ENCODE measurements around the gene RBM47.
"Not testable (repeated sequence)": the region's sequence is repeated elsewhere in the genome, so short reads cannot be mapped to it uniquely, and the experiment has no call there.

RBM47 gene

DNA sequence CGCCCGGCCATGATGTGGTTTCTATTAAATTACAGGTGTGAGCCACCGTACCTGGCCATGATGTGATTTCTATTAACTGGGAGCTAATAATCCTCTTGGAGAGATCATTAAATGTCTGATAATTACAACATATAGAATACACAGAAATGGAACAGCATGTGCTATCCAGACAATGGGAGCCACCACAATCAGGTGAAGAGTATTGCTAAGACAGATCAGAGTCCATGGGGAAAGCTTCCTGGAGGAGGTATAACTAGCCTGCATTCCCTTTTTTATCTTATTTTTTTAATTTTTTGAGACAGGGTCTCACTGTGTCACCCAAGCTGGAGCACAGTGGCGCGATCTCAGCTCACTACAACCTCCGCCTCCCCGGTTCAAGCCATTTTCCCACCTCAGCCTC lies 147.7 kb downstream of the RBM47 start:
- no peak for DNase-seq

DNA sequence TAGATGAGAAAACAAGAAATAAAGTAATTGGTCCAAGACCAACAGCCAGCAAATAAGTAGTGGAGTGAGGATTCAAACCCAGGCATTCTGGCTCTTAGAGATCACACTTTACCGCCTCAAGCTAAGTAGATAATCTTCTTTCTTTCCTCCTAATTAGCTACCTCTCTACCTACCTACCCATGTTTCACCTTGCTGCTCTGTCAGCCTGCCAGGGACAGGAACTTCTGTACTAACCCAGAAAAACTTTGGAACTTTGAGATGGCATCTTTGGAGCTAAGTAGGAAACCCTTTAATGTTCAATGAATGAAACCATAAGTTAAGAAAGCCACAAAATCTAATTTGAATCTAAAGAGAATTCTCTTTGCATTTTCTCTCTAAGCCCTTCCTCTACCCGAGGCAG lies 149.4 kb downstream of the RBM47 start:
- no peak for DNase-seq

DNA sequence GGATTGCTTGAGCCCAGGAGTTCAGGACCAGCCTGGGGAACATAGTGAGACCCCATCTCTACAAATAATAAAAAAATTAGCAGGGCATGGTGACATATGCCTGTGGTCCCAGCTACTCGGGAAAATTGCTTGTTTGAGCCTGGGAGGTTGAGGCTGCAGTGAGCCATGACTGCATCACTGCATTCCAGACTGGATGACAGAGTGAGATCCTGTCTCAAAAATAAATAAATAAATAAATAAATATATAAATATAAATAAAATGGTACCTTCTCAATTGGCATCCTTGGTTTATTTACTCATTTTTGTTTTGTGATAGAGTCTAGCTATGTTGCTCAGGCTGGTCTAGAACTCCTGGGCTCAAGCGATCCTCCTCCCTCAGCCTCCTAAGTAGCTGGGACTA lies 150.3 kb downstream of the RBM47 start:
- DNase-seq = no peak

DNA sequence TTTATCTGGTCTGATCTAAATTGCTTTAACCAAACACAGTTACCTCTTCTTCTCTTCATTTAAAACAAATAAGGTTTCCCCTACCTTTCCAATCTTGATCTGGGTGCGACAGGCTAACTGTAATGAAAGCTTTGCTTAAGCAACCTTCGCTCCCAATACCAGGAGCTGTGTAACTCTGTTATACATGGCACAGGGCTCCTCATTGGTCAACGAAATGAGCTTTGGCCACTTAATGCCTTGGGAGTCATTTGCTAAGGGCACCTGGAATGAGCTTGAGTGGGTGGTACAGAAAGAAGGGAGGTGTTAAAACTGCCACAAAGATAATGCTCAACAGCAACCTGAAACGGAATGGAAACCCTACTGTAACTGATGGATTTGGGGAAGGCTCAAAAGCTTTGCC lies 154.1 kb downstream of the RBM47 start:
- DNase-seq = no peak

DNA sequence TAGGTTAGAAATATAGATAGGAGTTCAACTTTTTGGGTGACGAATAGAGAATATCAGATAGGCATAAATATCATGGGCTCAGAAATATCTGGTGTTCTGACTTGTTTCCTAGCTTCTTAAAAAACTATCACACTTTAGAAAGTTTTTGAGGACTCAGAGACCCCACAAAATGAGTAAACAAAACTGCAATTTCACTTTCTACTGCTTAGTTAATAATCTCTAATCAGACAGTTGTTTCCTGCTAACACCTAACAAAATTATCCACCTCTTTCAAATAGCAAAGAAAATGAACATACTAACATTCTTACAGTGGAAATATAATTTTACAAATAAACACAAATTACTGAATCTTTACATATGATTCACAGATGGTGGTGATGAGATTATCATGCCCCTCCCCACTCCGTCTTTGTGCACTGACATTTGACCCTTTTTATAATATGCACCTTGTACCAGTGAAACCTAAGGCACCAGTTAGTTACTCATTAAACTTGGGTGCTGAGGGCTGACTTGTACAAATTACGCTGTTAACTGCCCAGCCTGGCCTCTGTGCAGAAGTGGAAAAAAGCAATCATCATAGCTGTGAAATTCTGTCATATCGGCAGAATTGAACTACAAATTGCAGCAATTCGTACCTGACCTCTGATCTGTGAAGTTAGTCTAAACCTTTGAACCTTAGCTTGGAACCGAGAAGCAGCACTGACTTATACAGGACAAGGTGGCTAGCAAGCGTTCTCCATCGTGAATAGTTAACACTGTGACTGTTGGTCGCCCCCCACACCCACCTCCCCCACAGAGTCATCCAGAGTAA lies 155.9 kb downstream of the RBM47 start:
- DNase-seq = no peak

DNA sequence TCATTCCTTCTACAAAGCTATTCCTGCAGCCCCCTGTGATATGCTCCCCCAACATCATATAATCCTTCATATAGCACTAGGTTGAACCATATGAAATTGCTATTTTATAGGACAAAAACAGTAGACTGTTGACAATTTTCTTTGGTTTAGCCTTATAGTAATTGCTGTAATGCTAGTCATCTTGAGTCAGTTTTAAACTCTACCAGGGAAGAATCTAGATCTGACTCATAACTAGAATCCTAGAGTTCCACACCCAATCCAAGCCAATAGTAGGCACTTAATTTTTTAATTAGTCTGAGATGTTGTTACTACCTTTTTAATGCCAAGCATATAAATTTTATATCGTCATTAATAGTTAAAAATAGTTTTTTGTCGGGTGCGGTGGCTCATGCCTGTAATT lies 157.7 kb downstream of the RBM47 start:
- no peak for DNase-seq

DNA sequence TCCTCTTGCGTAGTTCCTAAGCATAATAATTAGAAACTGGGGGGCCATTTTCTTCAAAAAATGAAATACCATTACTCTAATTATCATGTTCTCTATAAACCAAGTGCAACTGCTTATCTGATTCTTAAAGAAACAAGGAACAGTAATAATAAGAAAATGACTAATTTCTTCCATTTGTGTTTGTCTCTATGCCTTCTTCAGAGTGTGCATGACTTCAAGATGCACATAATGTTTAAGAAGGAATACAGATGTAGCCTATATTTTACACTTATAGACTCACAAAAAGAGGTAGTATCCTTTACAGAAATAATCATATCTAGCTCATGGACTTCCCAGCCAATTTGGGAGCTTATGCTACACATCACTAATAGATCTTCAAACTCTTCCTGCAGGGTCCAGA lies 162.9 kb downstream of the RBM47 start:
- no peak for DNase-seq

DNA sequence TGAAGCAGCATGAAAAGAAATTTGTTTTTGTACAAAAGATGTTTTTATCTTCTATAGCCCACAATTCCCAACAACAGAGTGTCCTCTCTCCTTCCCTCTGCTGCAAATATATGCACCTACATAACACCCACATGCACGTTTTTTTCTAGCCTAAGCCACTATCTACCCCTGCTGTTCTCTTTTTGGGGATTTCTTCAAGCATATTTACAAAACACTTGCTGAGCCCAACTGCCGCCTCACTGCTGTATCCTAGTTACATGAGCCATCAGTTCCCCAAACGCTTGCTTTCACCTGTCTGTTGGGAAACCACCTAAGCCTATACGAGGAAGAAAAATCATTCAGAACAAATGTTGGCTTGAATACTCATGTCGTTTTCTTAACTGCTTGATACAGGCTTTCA lies 167.3 kb downstream of the RBM47 start:
- DNase-seq = no peak

DNA sequence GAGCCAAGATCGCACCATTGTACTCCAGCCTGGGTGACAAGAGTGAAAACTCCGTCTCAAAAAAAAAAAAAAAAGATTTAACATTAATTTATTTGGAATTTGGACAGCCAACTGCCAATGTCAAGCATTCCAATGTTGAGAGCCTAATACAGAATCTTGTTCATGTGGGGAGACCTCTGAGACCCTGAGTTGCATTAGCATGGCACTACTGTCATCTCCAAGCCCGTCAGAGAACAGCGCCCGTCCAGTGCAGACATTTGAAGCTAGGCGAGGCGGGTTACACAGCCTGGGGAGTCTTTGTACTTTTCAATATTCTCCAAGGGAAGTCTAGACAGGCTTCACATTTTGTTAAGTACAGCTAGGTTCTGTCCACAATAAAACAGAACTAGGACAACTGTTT lies 167.8 kb downstream of the RBM47 start:
- no peak for DNase-seq

DNA sequence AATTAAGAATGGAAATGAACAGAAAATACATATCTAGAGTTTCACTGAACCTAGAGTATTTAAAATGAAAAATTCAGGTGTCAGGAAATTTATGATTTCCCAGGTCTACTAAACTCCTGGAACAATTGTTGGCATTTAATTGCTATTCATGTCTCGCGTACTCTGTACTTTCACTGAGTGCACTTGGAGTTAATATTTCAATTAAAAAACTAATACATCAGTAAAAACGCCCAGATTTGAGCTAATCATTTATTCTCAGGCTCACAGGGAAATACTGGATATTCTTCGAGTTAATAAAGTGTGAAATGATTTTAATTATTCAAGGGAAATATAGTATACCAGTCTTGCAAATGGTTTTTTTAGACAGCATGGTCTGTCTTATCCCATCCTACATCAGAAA lies 168.6 kb downstream of the RBM47 start:
- DNase-seq = no peak

DNA sequence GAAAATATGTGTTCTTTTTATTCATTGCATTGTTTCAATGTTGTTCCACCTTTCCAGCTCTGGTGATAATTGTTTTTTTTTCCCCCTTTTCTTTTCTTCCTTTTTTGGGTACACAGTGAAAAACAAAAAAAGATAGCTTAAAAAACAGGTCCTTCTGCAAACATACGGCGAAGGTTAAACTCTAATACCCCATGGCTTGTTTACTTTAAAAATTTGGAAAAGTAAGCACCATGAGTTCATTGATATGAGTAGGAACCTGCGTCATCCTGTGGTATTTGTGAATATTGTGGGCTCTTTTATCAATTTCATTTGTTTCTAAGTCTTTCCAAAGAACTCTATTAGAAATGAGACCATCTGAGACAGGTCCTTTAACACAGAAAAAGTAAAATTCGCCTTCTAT lies 171.0 kb downstream of the RBM47 start:
- no peak for DNase-seq

DNA sequence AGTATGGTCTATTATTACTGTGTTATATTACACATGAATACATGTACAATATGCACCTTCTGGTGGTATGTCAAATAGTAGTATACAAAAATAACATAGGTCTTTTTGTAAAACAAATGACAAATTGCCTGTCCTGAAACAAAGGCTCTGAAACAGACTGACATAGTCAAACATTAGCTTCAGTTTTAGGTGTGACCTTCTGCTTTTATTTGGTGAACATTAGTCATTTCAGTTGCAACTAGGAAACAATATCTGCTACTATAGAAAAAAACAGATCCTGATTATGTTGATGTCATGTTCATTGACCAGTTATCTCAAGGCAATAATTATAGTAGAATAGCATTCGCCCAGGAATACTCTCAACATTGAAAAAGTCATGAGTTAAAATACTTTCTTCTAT lies 171.6 kb downstream of the RBM47 start:
- DNase-seq = no peak

DNA sequence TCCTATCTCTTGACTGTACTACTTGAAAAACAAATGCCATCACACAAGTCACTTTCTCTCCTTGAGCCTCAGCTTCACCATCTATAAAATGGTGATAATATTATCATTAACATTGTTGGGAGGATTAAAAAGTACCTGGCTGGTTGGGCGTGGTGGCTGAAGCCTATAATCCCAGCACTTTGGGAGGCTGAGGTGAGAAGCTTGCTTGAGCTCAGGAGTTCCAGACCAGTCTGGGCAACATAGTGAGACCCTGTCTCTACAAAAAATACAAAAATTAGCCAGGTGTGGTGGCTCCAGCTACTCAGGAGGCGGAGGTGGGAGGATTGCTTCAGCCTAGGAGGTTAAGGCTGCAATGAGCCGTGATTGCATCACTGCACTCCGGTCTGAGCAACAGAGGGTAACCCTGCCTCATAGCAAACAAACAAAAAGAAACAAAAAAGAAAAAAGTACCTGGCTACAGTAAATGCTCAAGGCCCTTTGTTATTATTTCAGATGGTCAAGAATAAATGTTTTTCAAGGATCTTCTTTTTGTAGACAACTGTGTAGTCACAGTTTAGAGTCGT lies 174.2 kb downstream of the RBM47 start:
- no peak for DNase-seq

DNA sequence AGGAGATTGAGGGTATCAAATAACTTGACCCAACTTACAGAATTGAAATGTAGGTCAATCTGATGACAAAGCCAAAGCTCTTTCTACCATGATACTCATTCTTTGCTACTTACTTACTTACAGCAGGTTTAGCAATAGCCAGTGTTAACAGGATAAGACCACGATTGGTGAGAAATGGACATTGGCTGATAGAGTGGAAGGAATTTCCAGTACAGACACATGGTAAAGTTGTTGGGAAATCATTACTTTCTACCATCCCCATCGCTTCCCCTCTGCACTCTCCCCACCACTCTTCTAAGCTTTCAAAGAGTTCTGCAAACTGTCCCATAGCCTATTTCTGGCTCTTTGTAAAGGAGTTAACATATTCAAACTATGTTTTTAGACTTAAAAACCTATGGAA lies 174.8 kb downstream of the RBM47 start:
- no peak for DNase-seq

DNA sequence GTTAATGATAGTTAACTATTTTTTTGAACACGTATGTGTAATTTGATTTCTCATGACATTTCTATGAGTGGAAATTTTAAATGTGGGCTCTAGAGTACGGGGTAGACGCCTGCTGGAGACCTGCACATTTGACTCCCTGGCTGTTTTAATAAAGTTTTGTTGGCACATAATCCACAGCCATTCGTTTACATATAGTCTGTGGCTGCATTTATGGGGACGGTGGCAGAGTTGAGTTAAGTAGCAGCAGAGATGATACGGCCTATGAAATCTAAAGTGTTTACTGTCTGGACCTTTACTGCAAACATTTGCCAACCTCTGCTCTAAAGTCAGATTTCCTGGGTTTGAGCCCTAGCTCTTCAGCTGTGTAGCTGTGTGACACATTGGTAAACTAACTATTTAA lies 175.8 kb downstream of the RBM47 start:
- DNase-seq = no peak

DNA sequence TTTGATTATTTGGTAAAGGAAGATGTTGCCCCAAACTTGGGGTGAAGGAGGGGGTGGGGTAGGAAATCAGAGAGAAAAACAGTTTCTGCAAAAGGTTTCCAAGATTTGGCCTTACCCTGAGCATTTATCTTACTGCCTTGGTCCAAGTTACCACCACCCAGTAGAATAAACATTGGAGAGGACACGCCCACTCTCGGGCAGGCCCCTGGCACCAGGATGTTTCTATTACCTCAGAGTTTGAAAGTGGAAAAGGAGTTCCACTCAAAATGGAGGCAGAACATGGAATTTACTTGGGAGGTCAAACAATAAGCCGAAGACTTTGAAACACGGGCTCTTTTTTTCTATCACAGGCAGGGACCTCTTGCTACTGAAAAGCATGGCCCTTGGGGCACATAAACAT lies 180.8 kb downstream of the RBM47 start:
- no peak for DNase-seq

DNA sequence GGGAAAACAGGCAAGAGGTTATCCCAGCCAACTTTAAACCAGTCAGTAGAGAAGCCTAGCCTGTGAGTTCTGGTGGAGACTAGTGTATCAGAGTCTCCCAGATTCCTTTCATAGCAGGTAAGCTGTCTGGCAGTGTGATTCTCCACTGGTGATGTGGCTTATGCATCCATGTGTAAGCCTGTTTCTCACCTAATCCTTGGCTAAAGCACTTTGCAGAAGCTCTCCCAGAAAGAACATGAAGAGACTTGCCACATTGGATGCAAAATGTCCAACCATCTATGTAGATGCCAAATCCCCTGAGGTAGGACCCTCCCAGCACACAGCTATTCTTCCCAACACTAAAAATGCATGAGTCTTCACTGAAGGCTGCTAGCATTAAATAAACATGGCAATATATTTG lies 182.8 kb downstream of the RBM47 start:
- no peak for DNase-seq

DNA sequence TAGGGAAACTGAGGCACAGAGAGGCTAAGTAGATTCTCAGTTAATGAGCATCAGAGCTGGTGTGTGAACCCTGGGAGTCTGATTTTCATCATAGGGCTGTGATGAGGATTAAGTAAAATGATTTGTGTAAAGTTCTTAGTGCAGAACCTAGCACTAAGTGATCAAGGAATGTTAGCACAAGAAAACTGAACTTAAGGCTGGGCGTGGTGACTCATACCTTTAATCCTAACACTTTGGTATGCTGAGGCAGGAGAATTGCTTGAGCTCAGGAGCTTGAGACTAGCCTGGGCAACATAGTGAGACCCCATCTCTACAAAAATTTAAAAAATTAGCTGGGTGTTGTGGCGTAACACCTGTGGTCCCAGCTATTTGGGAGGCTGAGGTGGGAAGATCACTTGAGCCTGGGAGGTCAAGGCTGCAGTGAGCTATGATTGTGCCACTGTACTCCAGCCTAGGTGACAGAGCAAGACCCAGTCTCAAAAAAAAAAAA lies 183.4 kb downstream of the RBM47 start:
- DNase-seq = not testable (repeated sequence)

DNA sequence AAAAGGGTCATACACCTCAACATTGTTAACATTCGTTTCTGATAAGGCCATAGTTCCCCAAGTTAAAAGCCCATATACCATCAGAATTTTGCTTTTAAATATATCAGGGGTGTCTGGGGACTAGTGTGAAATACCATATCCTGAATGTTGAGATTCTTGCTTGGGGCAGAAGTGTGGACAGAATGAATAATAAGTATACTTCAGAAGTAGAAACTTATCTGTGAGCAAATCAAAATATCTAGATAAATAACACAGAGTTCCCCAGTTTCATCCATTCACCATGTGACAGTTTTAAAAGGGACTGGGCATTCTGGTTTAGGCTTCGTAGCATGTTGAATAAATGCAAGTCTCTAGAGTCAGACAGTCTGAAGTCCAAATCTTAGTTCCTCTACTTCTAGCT lies 184.0 kb downstream of the RBM47 start:
- no peak for DNase-seq

DNA sequence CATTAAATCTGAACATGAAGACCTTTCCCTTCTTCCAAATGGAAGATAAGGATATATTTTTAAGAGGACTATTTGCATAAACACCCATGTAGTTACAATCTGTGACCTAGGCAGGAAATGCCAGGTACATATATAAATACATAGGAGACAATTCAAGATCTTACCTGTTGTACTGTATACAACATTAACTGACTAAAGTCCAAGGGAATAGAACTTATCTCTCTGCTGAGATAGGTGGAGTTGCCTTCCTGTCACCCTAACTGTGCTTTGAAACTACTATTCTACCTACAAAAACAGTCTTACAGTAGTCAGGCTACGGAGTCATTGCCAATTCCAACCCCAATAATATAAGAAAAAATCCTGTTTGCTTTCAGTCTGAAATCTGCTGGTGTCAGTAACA lies 188.2 kb downstream of the RBM47 start:
- no peak for DNase-seq

DNA sequence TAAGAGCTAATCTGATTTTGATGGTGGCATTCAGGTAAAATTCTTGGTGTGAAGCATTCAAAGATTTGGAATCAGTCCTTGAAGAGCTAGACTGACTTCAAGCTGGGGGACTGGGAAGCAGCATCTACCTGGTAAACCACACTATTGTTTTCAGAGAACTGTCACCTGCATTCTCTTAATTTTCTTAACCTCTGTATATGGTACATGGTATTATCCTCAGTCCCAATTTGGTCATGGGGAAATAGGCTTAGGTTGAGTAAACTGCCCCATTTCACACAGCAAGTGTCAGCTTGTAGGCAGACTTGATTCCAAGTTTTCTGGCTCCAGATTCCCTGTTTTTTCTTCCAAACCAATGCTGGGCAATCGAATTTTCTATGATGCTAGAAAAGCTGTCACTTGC lies 190.1 kb downstream of the RBM47 start:
- no peak for DNase-seq

DNA sequence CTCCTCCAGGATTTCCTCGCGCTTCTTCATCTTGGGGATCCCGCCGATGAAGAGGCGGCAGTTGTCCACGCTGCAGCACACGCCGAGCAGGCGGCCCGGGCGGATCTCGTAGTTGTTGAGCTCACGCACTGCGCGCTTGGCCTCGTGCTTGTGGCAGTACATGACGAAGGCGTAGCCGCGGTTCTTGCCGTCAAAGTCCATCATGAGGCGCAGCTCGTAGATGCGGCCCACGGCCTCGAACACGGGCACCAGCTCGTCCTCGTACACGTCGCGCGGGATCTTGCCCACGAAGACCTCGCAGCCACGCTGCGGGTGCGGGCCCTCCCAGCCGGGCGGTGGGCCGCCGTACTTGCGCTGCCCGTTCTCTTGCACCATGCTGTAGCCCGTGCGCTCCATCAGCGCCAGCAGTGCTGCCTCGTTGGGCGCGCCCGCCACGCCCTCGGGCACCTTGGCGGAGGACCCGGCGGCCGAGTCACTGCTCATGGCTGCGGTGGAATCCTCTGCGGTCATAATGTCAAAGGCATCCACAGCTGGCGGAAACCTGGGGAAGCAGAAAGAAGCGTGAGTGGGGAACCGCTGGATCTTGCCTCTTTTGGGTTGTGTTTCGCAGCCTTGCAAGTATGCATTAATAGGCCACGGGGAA lies 191.2 kb downstream of the RBM47 start:
- DNase-seq = no peak

DNA sequence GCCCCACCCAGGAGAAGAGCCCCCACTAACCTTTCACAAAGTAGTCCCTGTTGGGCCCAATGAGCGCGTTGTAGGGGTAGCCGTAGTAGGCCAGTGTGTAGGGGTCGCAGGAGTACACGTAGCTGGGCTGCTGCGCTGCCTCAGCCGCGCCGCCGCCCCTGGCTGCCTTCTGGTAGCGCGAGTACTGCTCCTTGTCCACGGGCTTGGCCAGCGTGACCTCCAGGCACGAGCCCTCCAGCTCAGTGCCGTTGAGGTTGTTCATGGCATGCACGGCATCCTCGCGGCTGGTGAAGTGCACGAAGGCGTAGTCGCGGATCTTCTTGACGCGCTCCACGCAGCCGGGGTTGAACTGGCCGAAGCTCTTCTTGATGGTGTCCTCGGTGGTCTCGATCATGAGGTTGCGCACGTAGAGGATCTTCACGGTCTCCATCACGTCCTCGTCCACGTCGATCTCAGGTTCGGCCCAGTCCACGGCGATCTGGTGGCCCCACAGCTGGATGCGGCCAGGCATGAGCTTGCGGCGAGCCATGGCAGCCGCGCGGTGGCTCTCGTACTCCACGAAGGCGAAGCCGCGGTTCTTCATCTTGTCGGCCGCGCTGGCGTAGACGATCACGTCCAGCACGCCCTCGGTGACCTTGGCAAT lies 191.8 kb downstream of the RBM47 start:
- no peak for DNase-seq

DNA sequence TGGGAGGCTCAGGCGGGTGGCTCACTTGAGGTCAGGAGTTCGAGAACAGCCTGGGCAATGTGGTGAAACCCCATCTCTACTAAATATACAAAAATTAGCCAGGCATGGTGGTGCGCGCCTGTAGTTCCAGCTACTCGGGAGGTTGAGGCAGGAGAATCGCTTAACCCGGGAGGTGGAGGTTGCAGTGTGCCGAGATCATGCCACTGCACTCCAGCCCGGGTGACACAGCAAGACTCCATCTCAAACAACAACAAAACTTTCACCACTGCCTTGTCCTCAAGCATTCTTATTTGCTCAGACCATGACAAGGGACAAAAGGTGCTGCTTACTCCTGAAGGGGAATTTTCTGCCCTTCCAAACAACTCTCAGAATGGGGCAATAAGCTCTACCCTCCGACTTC lies 194.4 kb downstream of the RBM47 start:
- not testable (repeated sequence) for DNase-seq
